HG03571 (cell line): ENCODE data around the gene TUBGCP4.
"Not testable (repeated sequence)": the region's sequence is repeated elsewhere in the genome, so short reads cannot be mapped to it uniquely, and the experiment has no call there.

Experiments
- ATAC-seq: cut with Tn5 transposase; IDR thresholded peaks from one replicate; pipeline ENCODE4 v1.9.1; 2021; ENCODE audit not compliant: unreplicated experiment

Gene TUBGCP4, protein sequence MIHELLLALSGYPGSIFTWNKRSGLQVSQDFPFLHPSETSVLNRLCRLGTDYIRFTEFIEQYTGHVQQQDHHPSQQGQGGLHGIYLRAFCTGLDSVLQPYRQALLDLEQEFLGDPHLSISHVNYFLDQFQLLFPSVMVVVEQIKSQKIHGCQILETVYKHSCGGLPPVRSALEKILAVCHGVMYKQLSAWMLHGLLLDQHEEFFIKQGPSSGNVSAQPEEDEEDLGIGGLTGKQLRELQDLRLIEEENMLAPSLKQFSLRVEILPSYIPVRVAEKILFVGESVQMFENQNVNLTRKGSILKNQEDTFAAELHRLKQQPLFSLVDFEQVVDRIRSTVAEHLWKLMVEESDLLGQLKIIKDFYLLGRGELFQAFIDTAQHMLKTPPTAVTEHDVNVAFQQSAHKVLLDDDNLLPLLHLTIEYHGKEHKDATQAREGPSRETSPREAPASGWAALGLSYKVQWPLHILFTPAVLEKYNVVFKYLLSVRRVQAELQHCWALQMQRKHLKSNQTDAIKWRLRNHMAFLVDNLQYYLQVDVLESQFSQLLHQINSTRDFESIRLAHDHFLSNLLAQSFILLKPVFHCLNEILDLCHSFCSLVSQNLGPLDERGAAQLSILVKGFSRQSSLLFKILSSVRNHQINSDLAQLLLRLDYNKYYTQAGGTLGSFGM

DNA sequence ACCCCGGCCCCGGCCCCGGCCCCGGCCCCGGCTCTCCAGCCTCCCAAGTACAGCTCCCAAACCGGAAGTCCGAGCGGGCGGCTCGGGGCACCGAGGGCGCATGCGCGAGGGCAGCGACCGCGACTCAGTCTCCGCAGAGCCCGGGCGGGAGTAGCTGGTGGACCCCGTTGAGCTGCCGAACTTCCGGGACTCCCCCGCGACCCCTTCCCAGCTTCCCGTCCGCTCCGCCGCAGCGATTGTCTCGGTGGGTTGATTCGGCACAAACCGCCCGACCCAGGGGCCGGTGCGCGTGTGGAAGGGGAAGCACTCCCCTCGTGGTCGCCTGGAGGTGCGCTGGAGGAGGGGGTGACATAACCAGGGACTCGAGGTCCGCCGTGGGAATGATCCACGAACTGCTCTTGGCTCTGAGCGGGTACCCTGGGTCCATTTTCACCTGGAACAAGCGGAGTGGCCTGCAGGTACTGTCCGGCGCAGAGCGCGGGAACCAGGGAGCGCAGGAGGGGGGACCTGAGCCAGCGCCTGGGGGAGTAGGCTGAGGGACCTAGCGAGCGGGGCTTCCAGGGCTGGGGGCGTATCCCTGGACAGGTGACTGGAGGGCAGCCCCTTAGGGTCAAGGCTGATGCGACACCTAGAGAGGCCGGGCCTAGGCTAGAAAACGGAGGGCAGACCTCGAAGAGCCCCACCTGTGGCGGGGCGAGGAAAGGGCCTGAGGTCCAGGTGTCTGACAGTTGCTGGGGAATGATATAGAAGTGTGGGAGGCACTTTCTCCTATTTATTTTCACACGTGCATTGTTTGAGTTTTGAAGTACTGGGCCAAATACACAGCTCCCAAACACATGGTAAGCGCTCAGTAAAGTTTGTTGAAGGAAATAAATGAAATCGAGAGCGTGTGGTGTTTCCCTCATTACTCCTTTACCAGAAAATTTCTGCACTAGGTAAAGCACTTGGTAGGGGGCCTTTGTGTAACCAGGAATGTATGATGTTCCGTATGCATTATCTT, at the start of gene TUBGCP4, which contains the start of gene ZSCAN29:
TSS of gene TUBGCP4 (plus strand) at position 127 of the 1,000 bp plus-strand sequence. CDS start at position 381, 254 bp downstream.
TSS of gene ZSCAN29 (minus strand) at position 69 of the 1,000 bp plus-strand sequence. CDS start 1,130 bp downstream, outside the sequence.
- ATAC-seq = peak; percentile 60

GRCh38 chr15:43325039-43325684, 45.7 kb upstream of the TUBGCP4 start:
- ATAC-seq = no peak

DNA sequence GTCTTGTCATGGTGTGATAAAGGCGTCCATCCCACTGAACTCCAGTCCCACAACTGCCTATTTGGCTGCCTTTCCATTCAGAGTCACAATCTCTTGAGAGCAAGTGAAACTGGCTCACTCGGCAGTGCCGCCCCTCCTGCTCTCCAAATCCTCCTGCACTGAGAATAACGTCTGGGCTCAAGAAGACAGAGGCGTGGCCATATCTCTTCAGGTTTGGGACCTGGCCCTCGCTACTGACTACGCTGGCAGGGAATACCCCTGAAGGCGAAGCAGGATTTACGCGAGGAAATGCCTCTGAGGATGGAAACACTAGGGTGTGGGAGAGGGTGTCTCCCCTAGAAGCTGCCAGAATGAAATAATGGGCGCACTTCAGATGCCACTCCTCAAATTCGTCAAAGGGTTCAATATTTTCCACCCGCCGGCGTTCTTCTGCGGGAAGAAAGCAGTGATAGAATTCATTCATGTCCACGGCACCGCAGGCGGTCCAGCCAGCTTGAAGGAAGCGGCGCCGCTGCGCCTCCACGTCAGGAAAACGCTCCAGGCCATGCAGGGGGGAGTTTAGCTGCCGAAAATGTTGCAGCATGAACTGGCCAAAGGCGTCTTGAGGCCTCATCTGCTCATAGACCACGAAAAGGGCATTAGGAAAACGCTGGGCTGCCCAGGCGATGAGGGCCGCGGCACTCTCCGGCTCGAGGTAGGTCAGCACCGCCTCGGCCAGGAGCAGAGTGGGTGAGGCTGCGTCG, 41.5 kb upstream of the TUBGCP4 start:
- ATAC-seq = no peak

- ATAC-seq = peak; percentile 84
Observed at GRCh38 chr15:43329960-43330779, 40.7 kb upstream of the TUBGCP4 start, which contains the start of gene LCMT2. Gene LCMT2, minus strand, starts transcription at chr15:43330573. Its CDS starts 84 bp downstream, at chr15:43330489.

DNA sequence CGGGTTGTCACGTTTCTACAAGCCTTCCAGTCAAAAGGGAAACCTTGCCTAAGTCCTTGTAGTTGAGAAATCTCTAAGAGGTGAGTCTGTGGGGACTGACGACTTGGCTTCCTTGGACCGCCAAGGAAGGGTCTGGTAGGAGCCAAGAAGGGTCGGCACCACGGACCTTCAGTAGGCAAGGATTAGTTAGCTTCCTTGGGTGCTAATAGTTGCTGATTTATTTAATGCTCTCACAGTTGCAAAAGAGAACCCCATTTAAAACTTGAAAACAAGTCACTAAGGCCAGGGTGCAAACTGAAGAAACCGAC, 40.2 kb upstream of the TUBGCP4 start:
- peak; percentile 15 for ATAC-seq

DNA sequence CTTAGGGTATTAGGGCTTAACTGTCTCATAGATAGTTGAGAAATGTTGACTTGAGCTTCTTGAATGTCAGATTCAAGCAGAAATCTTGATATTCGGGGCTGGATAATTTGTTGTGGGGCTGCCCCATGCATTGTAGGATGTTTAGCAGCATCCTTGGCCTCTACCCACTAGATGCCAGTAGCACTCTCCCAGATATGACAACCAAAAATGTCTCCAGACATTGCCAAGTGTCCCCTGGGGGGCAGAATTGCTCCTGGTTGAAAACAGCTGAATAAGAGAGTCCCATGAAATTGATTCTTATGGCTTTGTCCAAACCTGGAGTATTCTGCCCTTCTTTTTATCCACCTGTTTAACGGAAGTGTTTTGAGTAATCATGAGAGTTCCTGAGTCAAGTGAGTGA, 24.6 kb upstream of the TUBGCP4 start:
- ATAC-seq = no peak

DNA sequence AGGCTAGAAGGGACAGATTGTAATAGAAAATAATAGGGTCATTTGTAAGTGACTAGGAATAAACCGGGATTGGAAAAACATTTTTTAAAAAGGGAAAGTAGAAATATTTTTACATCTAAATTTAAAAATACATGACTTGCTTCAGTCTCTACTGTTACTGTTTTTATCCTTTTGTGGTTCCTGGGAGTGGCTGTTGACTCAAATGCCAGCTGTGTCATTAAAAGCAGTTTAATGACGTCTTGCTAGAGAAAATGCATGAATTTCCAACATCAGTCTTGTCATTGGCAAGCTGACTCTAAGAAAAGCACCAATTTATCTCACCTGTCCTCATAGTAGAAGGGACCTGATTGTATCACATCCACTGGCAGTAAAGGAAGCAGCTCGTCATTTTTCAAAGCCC, 23.8 kb upstream of the TUBGCP4 start:
- ATAC-seq = no peak

DNA sequence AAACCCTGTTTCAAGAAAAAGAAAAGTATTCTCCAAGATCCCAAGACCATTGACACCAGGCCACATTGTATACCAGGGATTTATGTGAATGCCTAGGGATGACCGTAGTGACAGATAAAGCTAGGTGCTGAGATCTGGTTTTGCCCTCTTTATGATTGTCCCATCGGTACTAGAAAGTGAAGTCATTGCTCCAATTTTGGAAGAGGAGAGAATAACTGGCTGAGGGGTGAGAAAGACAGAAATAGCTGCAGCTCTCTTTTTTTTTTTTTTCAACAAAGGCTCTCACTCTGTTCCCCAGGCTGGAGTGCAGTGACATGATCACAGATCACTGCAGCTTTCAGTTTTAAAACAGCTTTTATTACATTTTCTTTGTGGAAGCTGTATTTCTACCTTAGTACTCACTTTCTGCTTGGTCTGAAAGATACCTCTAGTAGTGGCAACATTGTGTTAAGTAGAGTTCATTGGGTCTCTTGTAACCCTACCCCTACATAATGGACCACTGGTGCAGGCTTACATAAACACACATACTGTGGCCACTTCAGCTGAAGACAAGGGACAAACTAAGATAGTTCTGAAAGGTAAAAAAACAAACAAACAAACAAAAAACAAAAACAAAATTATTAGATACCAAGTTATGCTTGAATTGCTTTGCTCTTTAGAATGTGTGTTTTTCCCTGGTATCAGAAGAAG, 18.1 kb upstream of the TUBGCP4 start:
- ATAC-seq = no peak

- ATAC-seq = no peak
Observed at GRCh38 chr15:43360821-43361220, 10.1 kb upstream of the TUBGCP4 start.

DNA sequence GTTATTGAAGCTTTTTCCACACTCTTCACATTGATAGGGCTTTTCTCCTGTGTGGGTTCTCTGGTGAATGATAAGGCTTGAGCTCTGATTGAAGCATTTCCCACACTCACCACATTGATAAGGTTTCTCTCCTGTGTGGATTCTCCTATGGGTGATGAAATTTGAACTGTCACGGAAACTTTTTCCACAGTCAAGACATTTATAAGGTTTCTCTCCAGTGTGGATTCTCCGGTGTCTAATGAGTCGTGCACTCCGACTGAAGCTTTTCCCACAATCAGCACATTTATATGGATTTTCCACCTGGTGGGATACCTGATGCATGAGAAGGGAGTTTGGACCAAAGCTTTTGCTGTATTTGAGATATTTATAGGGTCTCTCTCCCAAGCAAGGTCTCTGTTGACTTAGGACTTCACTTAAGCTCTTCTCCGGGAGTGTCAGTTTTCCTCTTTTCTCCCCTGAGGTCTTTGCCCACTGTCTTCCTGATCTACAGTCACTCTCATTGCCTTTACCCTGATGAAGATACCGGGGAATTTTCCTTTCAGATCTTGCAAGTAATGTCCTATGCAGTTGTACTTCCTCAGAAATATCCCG, 9.5 kb upstream of the TUBGCP4 start:
- ATAC-seq = no peak

- ATAC-seq = peak; percentile 21
Observed at GRCh38 chr15:43370310-43370974, 459 bp upstream of the TUBGCP4 start.

DNA sequence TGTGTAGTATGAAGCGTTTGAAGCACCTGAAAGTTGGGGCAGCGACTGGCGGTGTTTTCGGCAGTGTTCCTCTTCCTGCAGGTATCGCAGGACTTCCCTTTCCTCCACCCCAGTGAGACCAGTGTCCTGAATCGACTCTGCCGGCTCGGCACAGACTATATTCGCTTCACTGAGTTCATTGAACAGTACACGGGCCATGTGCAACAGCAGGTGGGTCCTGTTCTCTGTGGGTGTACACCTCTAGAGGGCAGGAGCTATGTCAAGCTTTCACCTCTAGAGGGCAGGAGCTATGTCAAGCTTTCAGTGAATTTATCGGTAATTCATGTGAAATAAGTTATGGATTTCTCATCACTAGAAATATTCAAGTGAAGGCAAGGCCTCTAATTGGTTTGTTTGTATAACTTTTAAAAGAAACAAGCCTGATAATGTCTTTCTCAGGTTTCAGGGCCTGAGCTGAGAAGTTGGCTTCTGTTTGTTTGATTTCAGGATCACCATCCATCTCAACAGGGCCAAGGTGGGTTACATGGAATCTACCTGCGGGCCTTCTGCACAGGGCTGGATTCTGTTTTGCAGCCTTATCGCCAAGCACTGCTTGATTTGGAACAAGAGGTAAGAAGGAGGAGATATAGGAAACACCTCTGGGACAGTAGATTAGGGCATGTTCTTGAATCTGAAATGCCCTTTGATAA, 5.3 kb downstream of the TUBGCP4 start:
- no peak for ATAC-seq

GRCh38 chr15:43378601-43379000, 7.7 kb downstream of the TUBGCP4 start:
- ATAC-seq = no peak

GRCh38 chr15:43382310-43382709, 11.4 kb downstream of the TUBGCP4 start:
- ATAC-seq = no peak

GRCh38 chr15:43383070-43383469, 12.2 kb downstream of the TUBGCP4 start:
- ATAC-seq = no peak

DNA sequence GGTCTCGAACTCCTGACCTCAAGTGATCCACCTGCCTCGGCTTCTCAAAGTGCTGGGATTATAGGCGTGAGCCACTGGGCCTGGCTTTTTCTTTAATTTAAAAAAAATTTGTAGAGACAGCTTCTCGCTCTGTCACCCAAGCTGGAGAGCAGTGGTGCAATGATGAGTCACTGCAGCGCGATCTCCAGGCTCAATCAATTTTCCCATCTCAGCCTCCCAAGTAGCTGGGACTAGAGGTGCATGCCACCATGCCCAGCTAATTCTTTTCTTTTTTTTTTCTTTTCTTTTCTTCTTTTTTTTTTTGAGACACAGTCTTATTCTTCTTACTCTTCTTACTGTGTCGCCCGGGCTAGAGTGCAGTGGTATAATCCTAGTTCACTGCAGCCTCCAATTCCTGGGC, 19.8 kb downstream of the TUBGCP4 start:
- ATAC-seq = no peak

GRCh38 chr15:43393592-43393991, 22.7 kb downstream of the TUBGCP4 start:
- ATAC-seq = not testable (repeated sequence)
